Testis (tissue), 3 donors: ENCODE data around the gene DACT2. TPM values are rescaled to one million over a fixed set of nuclear protein-coding genes. Genes with fewer than 3 reads are reported as not detected.

ENCODE experiments used
- DNase-seq: peaks from one replicate; pipeline ENCODE4 v3.0.0-alpha.2; 2019
- H3K27ac ChIP-seq, 2 donors: fragments of 200-600 bp; sonication (generic); one replicate each; pipeline ENCODE4 v1.5.1; 2019
- H3K27me3 ChIP-seq: fragments of 200-600 bp; sonication (generic); one replicate; pipeline ENCODE4 v1.5.1; 2019
- H3K36me3 ChIP-seq: fragments of 200-600 bp; sonication (generic); one replicate; pipeline ENCODE4 v1.5.1; 2017; ENCODE audit warnings: low read depth; ENCODE audit errors: missing control alignments
- H3K4me1 ChIP-seq: fragments of 200-600 bp; sonication (generic); one replicate; pipeline ENCODE4 v1.5.1; 2019
- H3K4me3 ChIP-seq, 2 donors: fragments of 200-600 bp; sonication (generic); one replicate each; pipeline ENCODE4 v1.5.1; 2017 to 2019
- H3K9me3 ChIP-seq: fragments of 200-600 bp; sonication (generic); one replicate; pipeline ENCODE4 v1.5.1; 2017
- POLR2A ChIP-seq: fragments of 450-650 bp; IDR thresholded peaks from one replicate; pipeline ENCODE4 v1.6.1; 2017; ENCODE audit warnings: antibody characterized with exemption, mild to moderate bottlenecking, moderate library complexity
- WGBS, 2 donors: methylation state at CpG; one replicate each; pipeline ENCODE4 v1.1.5; 2018; 5-methylcytosine and 5-hydroxymethylcytosine counted together
- intact Hi-C: fragments of 100-400 bp; cut with DNase I; formaldehyde crosslinking; loops from one replicate; pipeline ENCODE4 v1.15.1; 2023; ENCODE audit warnings: low total_unique reads
- polyA plus RNA-seq: library from polyadenylated mRNA; stranded (reverse); fragments of 350-450 nt; fragmentation: Illumina TruSeq; extraction: RNeasy Lipid Tissue Mini Kit (QIAGEN cat#74804); gene quantifications from one replicate; pipeline ENCODE4 v1.2.3, GENCODE V29; 2014; ENCODE audit warnings: low read depth, low replicate concordance; ENCODE audit not compliant: insufficient read depth
- total RNA-seq, 2 donors: library from RNA; depleted of rRNA; stranded (reverse); fragments of >200 nt; gene quantifications; one replicate each; pipeline ENCODE4 v1.2.3, GENCODE V29; 2016
- TF ChIP-seq, protein P1 (sequence below), 3 experiments: fragments of 450-650 bp in 2 of 3; fragments of 200-600 bp in 1 of 3; sonication (generic) in 1 of 3; IDR thresholded peaks; one replicate each; pipeline ENCODE4 v1.5.1; 2016 to 2019; ENCODE audit warnings: antibody characterized with exemption in 3 of 3, mild to moderate bottlenecking in 2 of 3, moderate library complexity in 1 of 3

DACT2 gene
- total and polyA plus RNA-seq, 3 donors from 2014 or later: 1.8 to 20.8 (median 2.0) TPM

DNA sequence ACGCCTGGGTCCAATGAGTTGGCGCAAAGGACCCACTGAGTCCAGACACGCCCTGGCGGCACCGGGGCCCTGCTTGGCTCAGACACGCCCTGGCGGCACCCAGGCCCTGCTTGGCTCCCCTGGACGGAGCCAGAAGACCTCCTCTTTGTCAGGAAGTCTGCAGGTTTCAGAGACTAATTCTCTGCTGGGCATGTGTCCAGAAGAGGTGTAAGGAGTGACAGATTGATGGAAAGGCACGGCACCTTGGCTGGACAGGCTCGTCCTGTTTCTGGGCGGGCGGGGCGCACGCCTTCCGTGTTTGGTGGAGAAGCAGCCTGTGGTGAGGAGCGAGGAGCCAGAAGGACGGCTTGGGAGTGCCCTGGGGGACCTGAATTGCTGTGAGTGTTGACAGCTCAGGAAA, 23.1 kb upstream of the DACT2 start:
- H3K36me3 ChIP-seq: no peaks in the 10 kb centered on the region
- intact Hi-C loops: no loop called here
- TF ChIP-seq, protein P1, sequence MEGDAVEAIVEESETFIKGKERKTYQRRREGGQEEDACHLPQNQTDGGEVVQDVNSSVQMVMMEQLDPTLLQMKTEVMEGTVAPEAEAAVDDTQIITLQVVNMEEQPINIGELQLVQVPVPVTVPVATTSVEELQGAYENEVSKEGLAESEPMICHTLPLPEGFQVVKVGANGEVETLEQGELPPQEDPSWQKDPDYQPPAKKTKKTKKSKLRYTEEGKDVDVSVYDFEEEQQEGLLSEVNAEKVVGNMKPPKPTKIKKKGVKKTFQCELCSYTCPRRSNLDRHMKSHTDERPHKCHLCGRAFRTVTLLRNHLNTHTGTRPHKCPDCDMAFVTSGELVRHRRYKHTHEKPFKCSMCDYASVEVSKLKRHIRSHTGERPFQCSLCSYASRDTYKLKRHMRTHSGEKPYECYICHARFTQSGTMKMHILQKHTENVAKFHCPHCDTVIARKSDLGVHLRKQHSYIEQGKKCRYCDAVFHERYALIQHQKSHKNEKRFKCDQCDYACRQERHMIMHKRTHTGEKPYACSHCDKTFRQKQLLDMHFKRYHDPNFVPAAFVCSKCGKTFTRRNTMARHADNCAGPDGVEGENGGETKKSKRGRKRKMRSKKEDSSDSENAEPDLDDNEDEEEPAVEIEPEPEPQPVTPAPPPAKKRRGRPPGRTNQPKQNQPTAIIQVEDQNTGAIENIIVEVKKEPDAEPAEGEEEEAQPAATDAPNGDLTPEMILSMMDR (IDR thresholded peaks at IDR 0.05): no peak
- no peak for TF ChIP-seq POLR2A
- H3K9me3 ChIP-seq: no peaks in the 10 kb centered on the region
- DNase-seq: no peak
- whole genome bisulfite sequencing, 2 donors: 82 to 86% methylated on average over 12 to 17 of the region's 17 CpGs
- no peaks in the 10 kb centered on the region for H3K4me1 ChIP-seq
- no peaks in the 10 kb centered on the region for H3K27me3 ChIP-seq
- H3K27ac ChIP-seq: no peak overlapping the region
- H3K4me3 ChIP-seq: no peak overlapping the region

DNA sequence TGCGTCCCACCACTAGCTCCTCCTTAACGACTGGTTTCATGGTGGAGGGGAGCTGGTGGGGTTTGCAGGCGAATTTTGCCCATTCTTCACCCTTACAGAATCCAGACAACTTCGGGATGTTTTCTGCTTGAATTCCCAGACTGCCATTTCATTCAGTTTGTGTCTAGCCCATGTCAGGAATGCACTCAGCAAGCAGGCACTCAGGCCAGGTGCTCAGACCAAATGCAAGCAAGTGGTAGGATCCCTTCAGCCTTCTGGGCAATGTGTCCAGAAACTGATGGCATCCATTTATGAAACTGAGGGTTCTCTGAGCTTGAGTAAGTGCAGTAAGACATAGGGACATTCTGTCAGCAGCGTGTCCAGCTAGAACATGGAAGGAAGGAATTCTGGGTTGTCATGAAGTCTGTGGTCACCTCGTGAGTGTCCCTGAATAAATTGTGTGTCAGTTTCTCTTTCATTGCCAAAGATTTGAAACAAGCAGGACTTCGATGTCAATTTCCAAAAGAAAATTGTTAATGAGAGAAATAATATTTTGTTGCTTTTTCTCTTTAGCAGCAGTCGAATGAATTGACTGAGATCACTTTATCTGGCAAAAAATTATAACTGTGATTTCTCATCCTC, 21.8 kb upstream of the DACT2 start:
- Histone ChIP-seq H3K27ac (no peak overlapping the region), H3K4me3 (no peak overlapping the region), H3K9me3 (no peaks in the 10 kb centered on the region), H3K27me3 (no peaks in the 10 kb centered on the region), H3K4me1 (no peaks in the 10 kb centered on the region), H3K36me3 (no peaks in the 10 kb centered on the region)
- TF ChIP-seq, protein P1 (IDR thresholded peaks at IDR 0.05): no peak
- TF ChIP-seq POLR2A: no peak
- intact Hi-C loops: no loop called here
- WGBS, 2 donors: 80 to 85% methylated on average over 8 of the region's 8 CpGs
- no peak for DNase-seq

GRCh38 chr6:168340819-168341218, 21.2 kb upstream of the DACT2 start:
- Histone ChIP-seq H3K27ac (no peak overlapping the region), H3K4me1 (no peaks in the 10 kb centered on the region), H3K27me3 (no peaks in the 10 kb centered on the region), H3K4me3 (no peak overlapping the region), H3K36me3 (no peaks in the 10 kb centered on the region), H3K9me3 (no peaks in the 10 kb centered on the region)
- intact Hi-C loops: no loop called here
- WGBS, 2 donors: 95 to 100% methylated on average over 7 to 10 of the region's 10 CpGs
- DNase-seq: no peak
- TF ChIP-seq, protein P1 (IDR thresholded peaks at IDR 0.05): no peak
- no peak for TF ChIP-seq POLR2A

DNA sequence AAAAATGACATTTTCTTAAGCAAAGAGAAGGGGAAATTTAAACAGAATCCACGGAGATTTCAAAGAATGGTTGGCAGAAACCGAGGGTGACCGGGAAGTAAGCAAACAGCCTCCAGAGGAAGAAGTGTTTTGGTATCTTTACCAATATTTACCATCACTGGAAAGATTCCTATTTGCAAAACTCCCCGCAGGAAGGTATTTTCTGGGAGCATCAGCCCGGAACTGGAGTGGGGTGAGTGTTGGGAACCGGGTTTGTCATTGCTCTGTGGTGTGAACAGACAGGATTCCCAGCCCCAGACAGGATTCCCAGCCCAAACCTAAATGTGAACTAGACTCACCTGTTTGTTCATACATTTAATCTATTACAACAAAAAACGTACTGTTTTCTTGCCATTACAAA, 19.2 kb upstream of the DACT2 start:
- DNase-seq: no peak
- no peaks in the 10 kb centered on the region for H3K4me1 ChIP-seq
- intact Hi-C loops: no loop called here
- H3K36me3 ChIP-seq: no peaks in the 10 kb centered on the region
- H3K27ac ChIP-seq: no peak overlapping the region
- H3K9me3 ChIP-seq: no peaks in the 10 kb centered on the region
- H3K4me3 ChIP-seq: no peak overlapping the region
- TF ChIP-seq, protein P1 (IDR thresholded peaks at IDR 0.05): no peak
- no peaks in the 10 kb centered on the region for H3K27me3 ChIP-seq
- WGBS, 2 donors: 75 to 89% methylated on average over 7 of the region's 7 CpGs

DNA sequence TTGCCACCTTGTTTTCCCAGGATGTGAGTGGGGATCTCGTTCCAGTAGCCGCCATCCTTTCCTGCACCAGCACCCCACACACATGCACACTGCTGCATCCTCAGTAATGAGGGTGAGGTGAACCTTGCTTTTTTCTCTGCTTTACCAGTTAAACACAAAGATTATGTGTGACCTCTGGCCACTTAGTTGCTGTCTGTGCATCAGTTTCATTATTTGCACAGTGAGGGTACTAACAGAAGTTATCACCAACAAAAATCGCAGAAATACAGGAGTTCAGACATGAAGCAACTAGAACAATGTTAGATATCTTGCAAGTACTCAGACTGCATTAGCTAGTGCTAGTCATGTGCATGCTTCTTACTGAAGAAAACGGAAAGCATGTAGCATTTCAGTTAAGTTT, 17.4 kb upstream of the DACT2 start:
- 56% methylated on average over 4 of the region's 4 CpGs for WGBS, 2 donors
- H3K27me3 ChIP-seq: no peaks in the 10 kb centered on the region

More for the DNA sequence above, 17.4 kb upstream of the DACT2 start:
- Histone ChIP-seq H3K4me3 (no peak overlapping the region), H3K9me3 (no peaks in the 10 kb centered on the region), H3K4me1 (no peaks in the 10 kb centered on the region), H3K36me3 (no peaks in the 10 kb centered on the region), H3K27ac (no peak overlapping the region)
- TF ChIP-seq, protein P1 (IDR thresholded peaks at IDR 0.05): no peak
- TF ChIP-seq POLR2A: no peak
- intact Hi-C loops: no loop called here
- DNase-seq: no peak
